ENCODE measurements around the gene MAF.

The MAF gene

GRCh38 chr16:79600638-79601091 is at the start of gene MAF:
MAF (minus strand) TSS chr16:79600737; CDS start chr16:79599902, 835 bp downstream.
- Histone ChIP-seq H3K9ac (ENCODE audit: low read depth, low read length) (peak within 1 kb of the TSS; percentile 37), H3K4me3 (ENCODE audit: low read depth, low read length) (peak within 1 kb of the TSS; percentile 81), H3K9me3 (ENCODE audit: control insufficient read depth, insufficient read depth, low read length) (no peaks in the 10 kb centered on the region), H3K27me3 (ENCODE audit: control insufficient read depth, insufficient read depth, low read length) (peaks cover 7% of the 10 kb centered on the region), H3K4me1 (ENCODE audit: control insufficient read depth, insufficient read depth, low read length) (peaks cover 7% of the 10 kb centered on the region), H3K36me3 (ENCODE audit: control insufficient read depth, insufficient read depth, low read length) (no peaks in the 10 kb centered on the region)

DNA sequence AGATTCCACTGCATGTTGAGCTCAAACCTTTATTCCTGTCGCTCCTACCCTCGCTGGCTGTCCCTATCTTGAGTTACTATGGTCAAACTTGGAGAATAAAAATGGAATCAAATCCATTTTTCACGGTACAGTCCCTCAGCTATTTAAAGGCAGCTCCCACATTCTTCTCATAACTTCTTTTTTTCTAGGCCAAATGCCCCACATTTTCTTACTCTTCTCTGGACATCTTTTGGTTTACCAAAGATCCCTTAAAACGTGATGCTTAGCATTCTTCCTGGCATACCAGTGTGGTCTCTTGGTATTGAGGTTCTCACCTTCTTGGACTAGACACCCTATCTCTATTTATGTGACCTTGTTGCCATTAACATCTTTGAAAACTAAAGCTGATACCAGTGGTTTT is 48.3 kb upstream of the MAF start:
- Histone ChIP-seq H3K9me3 (ENCODE audit: control insufficient read depth, insufficient read depth, low read length) (no peaks in the 10 kb centered on the region), H3K4me1 (ENCODE audit: control insufficient read depth, insufficient read depth, low read length) (no peaks in the 10 kb centered on the region)

GRCh38 chr16:79647586-79647985 is 47.0 kb upstream of the MAF start:
- no peaks in the 10 kb centered on the region for H3K27me3 ChIP-seq (ENCODE audit: control insufficient read depth, insufficient read depth, low read length)
- H3K4me3 ChIP-seq (ENCODE audit: low read depth, low read length): no peak overlapping the region
- no peaks in the 10 kb centered on the region for H3K36me3 ChIP-seq (ENCODE audit: control insufficient read depth, insufficient read depth, low read length)
- H3K4me1 ChIP-seq (ENCODE audit: control insufficient read depth, insufficient read depth, low read length): no peaks in the 10 kb centered on the region
- H3K9me3 ChIP-seq (ENCODE audit: control insufficient read depth, insufficient read depth, low read length): no peaks in the 10 kb centered on the region
- H3K9ac ChIP-seq (ENCODE audit: low read depth, low read length): no peak overlapping the region

More for the DNA sequence above, 48.3 kb upstream of the MAF start:
- Histone ChIP-seq H3K4me3 (ENCODE audit: low read depth, low read length) (no peak overlapping the region), H3K27me3 (ENCODE audit: control insufficient read depth, insufficient read depth, low read length) (no peaks in the 10 kb centered on the region), H3K9ac (ENCODE audit: low read depth, low read length) (no peak overlapping the region), H3K36me3 (ENCODE audit: control insufficient read depth, insufficient read depth, low read length) (no peaks in the 10 kb centered on the region)

DNA sequence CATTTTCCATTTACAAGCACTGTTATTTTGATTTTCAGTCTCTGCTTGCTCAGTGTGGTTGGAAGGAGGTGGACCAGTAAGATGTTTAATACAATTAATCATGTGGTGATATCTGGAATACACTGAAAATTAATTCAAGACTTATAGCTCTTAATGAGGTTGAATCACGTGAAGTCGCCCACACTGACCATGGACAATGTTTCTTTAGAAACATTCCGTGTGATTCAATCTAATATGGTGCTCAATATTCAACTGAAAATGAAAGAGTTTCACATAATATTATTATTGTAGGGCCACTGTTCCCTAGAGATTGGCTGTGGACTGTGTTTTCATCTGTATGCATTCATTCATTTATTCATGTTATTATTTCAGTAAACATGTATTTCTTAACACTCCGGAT is 45.2 kb upstream of the MAF start:
- no peaks in the 10 kb centered on the region for H3K9me3 ChIP-seq (ENCODE audit: control insufficient read depth, insufficient read depth, low read length)

GRCh38 chr16:79644971-79645667 is 44.6 kb upstream of the MAF start:
- Histone ChIP-seq H3K9me3 (ENCODE audit: control insufficient read depth, insufficient read depth, low read length) (no peaks in the 10 kb centered on the region), H3K27me3 (ENCODE audit: control insufficient read depth, insufficient read depth, low read length) (no peaks in the 10 kb centered on the region), H3K4me1 (ENCODE audit: control insufficient read depth, insufficient read depth, low read length) (no peaks in the 10 kb centered on the region), H3K9ac (ENCODE audit: low read depth, low read length) (no peak overlapping the region), H3K36me3 (ENCODE audit: control insufficient read depth, insufficient read depth, low read length) (no peaks in the 10 kb centered on the region), H3K4me3 (ENCODE audit: low read depth, low read length) (no peak overlapping the region)

More for the DNA sequence above, 45.2 kb upstream of the MAF start:
- Histone ChIP-seq H3K4me3 (ENCODE audit: low read depth, low read length) (no peak overlapping the region), H3K36me3 (ENCODE audit: control insufficient read depth, insufficient read depth, low read length) (no peaks in the 10 kb centered on the region), H3K27me3 (ENCODE audit: control insufficient read depth, insufficient read depth, low read length) (no peaks in the 10 kb centered on the region), H3K4me1 (ENCODE audit: control insufficient read depth, insufficient read depth, low read length) (no peaks in the 10 kb centered on the region), H3K9ac (ENCODE audit: low read depth, low read length) (no peak overlapping the region)

GRCh38 chr16:79642652-79643051 is 42.1 kb upstream of the MAF start:
- H3K4me3 ChIP-seq (ENCODE audit: low read depth, low read length): no peak overlapping the region
- H3K36me3 ChIP-seq (ENCODE audit: control insufficient read depth, insufficient read depth, low read length): no peaks in the 10 kb centered on the region
- no peaks in the 10 kb centered on the region for H3K4me1 ChIP-seq (ENCODE audit: control insufficient read depth, insufficient read depth, low read length)
- H3K9ac ChIP-seq (ENCODE audit: low read depth, low read length): no peak overlapping the region
- no peaks in the 10 kb centered on the region for H3K27me3 ChIP-seq (ENCODE audit: control insufficient read depth, insufficient read depth, low read length)
- no peaks in the 10 kb centered on the region for H3K9me3 ChIP-seq (ENCODE audit: control insufficient read depth, insufficient read depth, low read length)

DNA sequence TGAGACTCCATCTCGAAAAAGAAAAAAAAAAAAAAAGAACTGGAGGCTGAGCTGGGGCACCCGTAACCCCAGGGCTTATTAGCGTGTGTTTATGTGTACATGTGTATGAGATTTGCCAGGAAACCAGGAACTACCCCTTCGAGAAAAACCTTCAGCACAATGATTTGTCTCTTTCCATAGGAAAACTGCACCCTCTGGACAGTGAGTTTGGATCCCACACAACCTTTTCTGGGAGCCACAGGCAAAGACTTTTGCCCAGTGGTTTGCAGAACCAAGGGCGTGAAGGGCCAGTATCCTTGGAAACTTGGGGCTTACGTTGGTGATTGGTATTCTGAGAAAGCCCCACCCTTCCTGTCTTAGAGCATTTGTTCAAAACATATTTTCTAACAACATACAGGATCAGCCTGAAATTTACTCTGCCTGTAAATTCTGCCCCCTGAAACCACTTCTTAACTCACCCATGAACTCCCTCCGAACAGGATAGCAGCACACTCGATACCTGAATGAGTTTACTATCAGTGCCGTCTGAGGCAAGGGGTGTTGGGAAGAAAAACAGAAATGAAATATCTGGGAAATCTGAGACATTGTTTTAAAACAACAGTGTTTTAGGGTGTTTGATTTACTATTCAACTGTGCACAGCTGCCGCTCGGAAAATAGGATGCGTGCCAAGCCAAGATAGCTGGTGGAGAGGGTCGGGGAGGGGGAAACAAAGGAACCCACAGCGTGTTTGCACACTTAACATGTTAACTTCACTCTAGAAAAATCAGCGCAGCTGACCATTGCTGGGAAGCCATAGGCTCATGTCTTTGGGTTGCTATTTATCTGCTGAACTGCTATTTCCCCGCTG is 40.2 kb upstream of the MAF start:
- H3K9me3 ChIP-seq (ENCODE audit: control insufficient read depth, insufficient read depth, low read length): no peaks in the 10 kb centered on the region
- H3K4me3 ChIP-seq (ENCODE audit: low read depth, low read length): no peak overlapping the region
- H3K4me1 ChIP-seq (ENCODE audit: control insufficient read depth, insufficient read depth, low read length): no peaks in the 10 kb centered on the region
- no peaks in the 10 kb centered on the region for H3K36me3 ChIP-seq (ENCODE audit: control insufficient read depth, insufficient read depth, low read length)
- H3K27me3 ChIP-seq (ENCODE audit: control insufficient read depth, insufficient read depth, low read length): no peaks in the 10 kb centered on the region
- H3K9ac ChIP-seq (ENCODE audit: low read depth, low read length): no peak overlapping the region

- H3K4me1 ChIP-seq (ENCODE audit: control insufficient read depth, insufficient read depth, low read length): no peaks in the 10 kb centered on the region
- no peaks in the 10 kb centered on the region for H3K27me3 ChIP-seq (ENCODE audit: control insufficient read depth, insufficient read depth, low read length)
- no peak overlapping the region for H3K9ac ChIP-seq (ENCODE audit: low read depth, low read length)
- H3K9me3 ChIP-seq (ENCODE audit: control insufficient read depth, insufficient read depth, low read length): no peaks in the 10 kb centered on the region
- H3K36me3 ChIP-seq (ENCODE audit: control insufficient read depth, insufficient read depth, low read length): no peaks in the 10 kb centered on the region
- H3K4me3 ChIP-seq (ENCODE audit: low read depth, low read length): no peak overlapping the region
Measured at GRCh38 chr16:79639576-79640311, 39.2 kb upstream of the MAF start.

DNA sequence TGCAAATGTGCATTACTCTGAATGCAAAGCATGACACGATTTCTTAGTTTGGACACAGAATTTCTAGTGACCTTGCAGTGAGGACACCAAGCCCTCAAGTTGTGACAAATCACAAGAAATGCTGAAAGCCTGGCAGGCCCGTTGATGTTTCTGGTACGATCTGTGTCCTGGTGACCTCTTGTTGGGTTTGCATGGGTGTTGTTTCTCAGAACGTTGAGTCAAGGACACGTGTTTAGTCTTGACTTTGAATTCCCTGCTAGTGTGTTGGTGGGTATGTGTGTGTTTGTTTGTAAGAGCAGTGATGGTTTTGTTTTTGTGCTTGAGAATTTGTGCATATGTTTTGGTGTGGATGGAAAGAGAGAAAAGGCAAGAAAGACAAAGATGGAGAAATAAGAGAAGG is 37.8 kb upstream of the MAF start:
- Histone ChIP-seq H3K4me1 (ENCODE audit: control insufficient read depth, insufficient read depth, low read length) (no peaks in the 10 kb centered on the region), H3K27me3 (ENCODE audit: control insufficient read depth, insufficient read depth, low read length) (no peaks in the 10 kb centered on the region), H3K4me3 (ENCODE audit: low read depth, low read length) (no peak overlapping the region), H3K9ac (ENCODE audit: low read depth, low read length) (no peak overlapping the region), H3K9me3 (ENCODE audit: control insufficient read depth, insufficient read depth, low read length) (no peaks in the 10 kb centered on the region), H3K36me3 (ENCODE audit: control insufficient read depth, insufficient read depth, low read length) (no peaks in the 10 kb centered on the region)

DNA sequence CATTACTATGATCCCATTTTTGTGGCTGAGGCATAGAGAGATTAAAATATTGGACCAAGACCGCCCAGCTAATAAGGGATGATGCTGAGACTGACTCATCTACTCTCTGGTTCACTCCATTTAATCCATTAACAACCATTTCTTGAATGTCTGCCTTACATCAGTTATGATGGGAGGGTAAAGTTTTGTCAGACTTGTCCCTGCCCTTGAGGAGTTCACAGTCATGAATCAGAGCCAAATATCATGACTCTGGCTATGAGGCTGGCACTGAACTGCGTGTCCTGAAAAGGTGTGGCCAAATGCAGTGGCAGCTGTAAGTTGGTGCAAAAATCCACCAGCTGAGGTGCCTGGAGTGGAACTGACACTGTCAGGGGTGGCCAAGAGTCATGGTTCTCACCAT is 35.0 kb upstream of the MAF start:
- Histone ChIP-seq H3K36me3 (ENCODE audit: control insufficient read depth, insufficient read depth, low read length) (no peaks in the 10 kb centered on the region), H3K27me3 (ENCODE audit: control insufficient read depth, insufficient read depth, low read length) (no peaks in the 10 kb centered on the region), H3K4me1 (ENCODE audit: control insufficient read depth, insufficient read depth, low read length) (no peaks in the 10 kb centered on the region), H3K9me3 (ENCODE audit: control insufficient read depth, insufficient read depth, low read length) (no peaks in the 10 kb centered on the region), H3K9ac (ENCODE audit: low read depth, low read length) (no peak overlapping the region), H3K4me3 (ENCODE audit: low read depth, low read length) (no peak overlapping the region)

GRCh38 chr16:79634298-79634697 is 33.8 kb upstream of the MAF start:
- no peaks in the 10 kb centered on the region for H3K9me3 ChIP-seq (ENCODE audit: control insufficient read depth, insufficient read depth, low read length)

More at GRCh38 chr16:79634298-79634697, 33.8 kb upstream of the MAF start:
- H3K36me3 ChIP-seq (ENCODE audit: control insufficient read depth, insufficient read depth, low read length): no peaks in the 10 kb centered on the region
- no peak overlapping the region for H3K4me3 ChIP-seq (ENCODE audit: low read depth, low read length)
- H3K4me1 ChIP-seq (ENCODE audit: control insufficient read depth, insufficient read depth, low read length): no peaks in the 10 kb centered on the region
- no peak overlapping the region for H3K9ac ChIP-seq (ENCODE audit: low read depth, low read length)
- no peaks in the 10 kb centered on the region for H3K27me3 ChIP-seq (ENCODE audit: control insufficient read depth, insufficient read depth, low read length)

Data from iPS-15b (cell line).